Epithelial cell of umbilical artery (primary cell): ENCODE data around the gene RARG. TPM values are rescaled to one million over a fixed set of nuclear protein-coding genes. Genes with fewer than 3 reads are reported as not detected.

Source experiments
- total RNA-seq: library from RNA; depleted of rRNA; stranded (reverse); fragments of >200 nt; gene quantifications from 2 replicates; pipeline ENCODE4 v1.2.3, GENCODE V29; 2014

The RARG gene
- 2.9 and 4.3 TPM in 2 replicates for total RNA-seq

DNA sequence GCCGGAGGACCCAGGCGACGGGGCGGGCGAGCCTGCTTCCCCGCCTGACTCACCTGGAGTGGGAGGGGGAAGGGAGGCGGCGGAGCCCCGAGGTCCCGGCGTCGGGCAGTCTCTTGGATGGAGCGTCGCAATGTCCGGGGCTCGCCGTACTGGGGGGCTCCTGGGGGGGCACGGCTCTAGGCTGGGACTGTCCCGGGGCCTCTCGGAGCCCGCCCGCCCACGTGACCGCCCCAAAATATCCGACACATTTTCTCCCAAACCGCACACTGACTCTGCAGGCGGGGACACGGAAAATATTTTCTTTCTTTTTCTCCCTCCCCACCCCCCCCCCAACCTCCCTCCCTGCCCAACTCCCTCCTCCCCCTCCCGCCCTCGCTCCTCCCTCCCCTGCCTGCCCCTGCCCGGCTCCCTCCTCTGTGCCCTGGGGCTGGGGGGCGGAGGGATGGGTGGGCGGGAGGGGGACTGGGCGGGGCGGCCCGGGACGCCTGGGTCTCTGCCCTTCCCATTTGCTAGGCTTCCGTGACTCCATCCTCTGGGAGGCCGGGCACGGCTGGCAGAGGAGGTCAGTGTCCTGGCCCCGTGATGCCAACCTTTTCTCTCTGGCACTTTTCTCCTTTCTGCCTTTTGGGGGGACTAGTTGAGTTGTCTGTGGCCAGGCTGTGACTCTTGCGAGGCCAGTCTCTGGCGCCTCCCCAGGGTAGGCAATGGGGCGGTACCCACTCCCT lies at the start of gene RARG:
TSS of gene RARG (minus strand) at position 289 of the 725 bp plus-strand sequence. CDS start 4,664 bp downstream, outside the sequence.

DNA sequence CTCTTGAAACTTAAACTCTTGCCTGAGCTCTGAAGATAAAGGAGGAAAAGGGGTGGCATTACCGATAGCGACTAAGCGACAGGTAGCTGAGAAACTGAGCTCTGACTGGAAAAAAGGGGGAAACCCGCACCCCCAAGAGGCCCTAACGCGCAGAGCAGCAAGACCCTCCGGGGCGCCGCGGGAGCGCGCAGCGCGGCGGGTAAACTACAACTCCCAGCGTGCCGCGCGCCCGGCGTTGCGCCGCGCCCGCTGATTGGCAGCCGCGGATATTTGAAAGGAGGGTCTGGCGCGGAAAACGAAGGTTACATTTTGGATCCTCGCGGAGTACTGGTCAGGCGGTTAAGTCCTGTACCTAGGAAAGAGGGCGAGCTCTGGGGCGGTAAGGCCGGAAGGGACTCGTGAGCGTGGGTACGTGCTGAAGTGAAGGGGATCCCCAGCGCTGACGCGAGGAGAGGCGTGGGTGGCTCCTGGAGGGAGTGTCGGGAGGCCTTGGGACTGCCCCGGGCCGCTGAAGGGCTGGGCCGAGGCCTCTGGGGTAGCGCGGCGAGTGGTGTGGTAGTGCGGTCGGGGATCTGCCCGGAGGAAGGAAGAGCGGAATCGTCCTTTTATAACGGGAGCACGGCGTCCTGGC lies 36.1 kb upstream of the RARG start, which contains the start of gene ESPL1:
TSS of gene ESPL1 (plus strand) at position 301 of the 631 bp plus-strand sequence. CDS start 468 bp downstream, outside the sequence.

DNA sequence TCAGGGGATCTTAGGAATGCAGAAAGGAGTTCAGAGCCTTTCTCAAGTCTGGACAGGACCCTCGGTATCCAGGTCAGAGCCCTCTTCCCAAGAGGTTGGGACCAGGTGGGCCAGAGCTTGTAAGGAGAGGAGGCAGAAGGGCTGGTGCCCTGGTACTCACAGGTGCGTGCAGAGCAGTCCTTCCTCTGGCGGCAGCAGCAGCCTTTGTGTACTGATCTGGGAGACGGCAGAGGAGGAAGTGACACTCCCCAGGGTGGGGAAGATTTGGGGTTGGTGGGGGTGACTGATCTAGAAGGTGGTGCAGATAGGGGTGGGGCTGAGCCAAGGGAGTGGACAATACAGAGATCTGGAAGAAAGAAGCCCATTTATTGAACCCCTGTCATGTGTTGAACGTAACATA lies 25.0 kb downstream of the RARG start, which contains the start of gene ITGB7:
TSS of gene ITGB7 (minus strand) at position 210 of the 400 bp plus-strand sequence. CDS start 6,808 bp downstream, outside the sequence.

DNA sequence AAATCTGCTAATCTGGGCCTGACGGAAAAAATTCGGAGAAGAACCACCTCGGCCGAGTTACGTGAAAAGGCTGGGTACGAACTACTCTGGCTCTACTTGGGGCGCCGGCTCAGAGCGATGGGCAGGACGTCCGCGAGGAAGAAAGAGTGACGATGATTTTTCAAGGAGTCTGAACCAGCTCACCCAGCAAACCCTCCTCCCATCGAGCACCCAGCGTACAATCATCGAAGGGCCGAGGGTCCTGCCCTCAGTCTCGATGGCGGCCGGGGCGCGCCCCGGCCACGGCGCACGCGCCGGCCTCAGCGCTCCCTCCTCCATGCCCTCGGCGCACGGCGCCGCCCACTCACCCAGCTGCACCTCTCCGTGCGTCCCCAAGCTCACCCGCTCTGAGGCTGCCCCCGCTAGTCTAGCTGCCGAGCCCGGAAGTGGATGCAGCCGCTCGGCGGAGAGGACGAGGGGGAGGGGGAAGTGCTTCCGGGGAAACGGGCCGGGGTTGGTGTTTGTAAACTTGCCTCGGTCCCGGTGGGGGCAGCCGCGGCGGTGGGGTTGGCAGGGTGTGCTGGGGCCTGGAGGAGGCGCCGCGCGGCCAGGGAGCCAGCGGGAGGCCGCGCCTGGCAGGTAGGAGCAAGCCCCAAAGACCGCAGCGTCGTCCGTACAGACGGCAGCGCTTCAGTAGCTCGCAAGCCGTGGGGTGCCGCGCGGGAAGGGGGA lies 51.6 kb downstream of the RARG start, which contains the start of the genes CSAD and ZNF740:
TSS of gene CSAD (minus strand) at position 706 of the 711 bp plus-strand sequence. CDS start 7,455 bp downstream, outside the sequence.
TSS of gene ZNF740 (plus strand) at position 503 of the 711 bp plus-strand sequence. CDS start 1,262 bp downstream, outside the sequence.

Other genes starting within 250 kb of the RARG start
- 739 and 1,241 TPM in 2 replicates for gene EIF4B, start 225.8 kb downstream of the RARG start, total RNA-seq
- 21.1 and 30.9 TPM in 2 replicates for gene TNS2, start 182.1 kb downstream of the RARG start, total RNA-seq
- 18.5 and 21.1 TPM in 2 replicates for gene SPRYD3, start 152.8 kb downstream of the RARG start, total RNA-seq
- 8.4 and 13.1 TPM in 2 replicates for gene IGFBP6, start 134.5 kb downstream of the RARG start, total RNA-seq
- not detected in 2 replicates for gene SOAT2, start 128.7 kb downstream of the RARG start, total RNA-seq
- 12.7 and 14.0 TPM in 2 replicates for gene ZNF740, start 51.5 kb downstream of the RARG start, total RNA-seq
- gene CSAD, start 51.3 kb downstream of the RARG start, total RNA-seq, result 2.6 and 4.6 TPM in 2 replicates
- gene ITGB7, start 25.0 kb downstream of the RARG start, total RNA-seq, result 0.15 TPM in 1 of 2 replicates, not detected in the other
- gene ESPL1, start 36.1 kb upstream of the RARG start, total RNA-seq, result 4.9 and 18.1 TPM in 2 replicates
- gene PFDN5, start 63.3 kb upstream of the RARG start, total RNA-seq, result 460 and 474 TPM in 2 replicates
- gene MYG1, start 67.5 kb upstream of the RARG start, total RNA-seq, result 35.9 and 40.3 TPM in 2 replicates
- gene AAAS, start 89.4 kb upstream of the RARG start, total RNA-seq, result 34.8 and 47.7 TPM in 2 replicates
- not detected in 2 replicates for gene SP7, start 104.1 kb upstream of the RARG start, total RNA-seq
- 16.9 and 28.0 TPM in 2 replicates for gene SP1, start 148.0 kb upstream of the RARG start, total RNA-seq
- gene AMHR2, start 191.6 kb upstream of the RARG start, total RNA-seq, result not detected in 2 replicates
- 20.4 and 20.8 TPM in 2 replicates for gene PRR13, start 209.5 kb upstream of the RARG start, total RNA-seq
- gene PCBP2, start 219.9 kb upstream of the RARG start, total RNA-seq, result 264 and 269 TPM in 2 replicates